OCI-LY3 (cell line): ENCODE results near the gene DCUN1D2.

Experiments
- H2AFZ ChIP-seq: fragments of 200-600, 300-600 bp; shearing (Covaris generic); 2 replicates; pipeline ENCODE4 v1.6.0; 2014; ENCODE audit warnings: antibody characterized with exemption, low read depth, low read length
- H3K27ac ChIP-seq: fragments of 200-600, 300-600 bp; sonication (generic); 2 replicates; pipeline ENCODE4 v1.5.1; 2014; ENCODE audit warnings: mild to moderate bottlenecking, low read length, moderate library complexity, mixed read lengths
- H3K27me3 ChIP-seq: fragments of 200-600, 300-600 bp; sonication (generic); 2 replicates; pipeline ENCODE4 v1.6.1; 2014; ENCODE audit warnings: low read depth, low read length, mixed read lengths
- H3K36me3 ChIP-seq: fragments of 200-600, 300-600 bp; sonication (generic); replicated peaks from 2 replicates; pipeline ENCODE3; 2014; ENCODE audit warnings: low read depth, low read length, mixed read lengths
- H3K4me1 ChIP-seq: fragments of 300-600, 200-600 bp; sonication (generic); 2 replicates; pipeline ENCODE4 v1.6.1; 2014; ENCODE audit warnings: low read length, mixed read lengths
- H3K4me2 ChIP-seq: fragments of 200-600, 300-600 bp; sonication (generic); 2 replicates; pipeline ENCODE4 v1.6.1; 2014; ENCODE audit warnings: low read length, mixed read lengths
- H3K4me3 ChIP-seq: fragments of 300-600, 200-600 bp; sonication (generic); 2 replicates; pipeline ENCODE4 v1.5.1; 2014; ENCODE audit warnings: antibody characterized with exemption, mild to moderate bottlenecking, low read length, moderate library complexity
- H3K79me2 ChIP-seq: fragments of 300-600, 200-600 bp; shearing (Covaris generic); 2 replicates; pipeline ENCODE4 v1.6.1; 2014; ENCODE audit warnings: mild to moderate bottlenecking, low read length, mixed read lengths
- H3K9ac ChIP-seq: fragments of 300-600, 200-600 bp; shearing (Covaris generic); 2 replicates; pipeline ENCODE4 v1.6.0; 2014; ENCODE audit warnings: mild to moderate bottlenecking, low read length, moderate library complexity
- H3K9me3 ChIP-seq: fragments of 200-600, 300-600 bp; shearing (Covaris generic); 2 replicates; pipeline ENCODE4 v1.6.1; 2014; ENCODE audit warnings: low read length, mixed read lengths; ENCODE audit not compliant: insufficient read depth
- H4K20me1 ChIP-seq: fragments of 200-600, 300-600 bp; sonication (generic); 2 replicates; pipeline ENCODE4 v1.6.1; 2016; ENCODE audit warnings: low read length, mixed read lengths; ENCODE audit not compliant: insufficient read depth
- CTCF ChIP-seq: fragments of 200-600, 300-600 bp; sonication (generic); IDR thresholded peaks from 2 replicates; pipeline ENCODE4 v1.5.1; 2014; ENCODE audit warnings: antibody characterized with exemption, low read length, low read depth
- EZH2phosphoT487 ChIP-seq: fragments of 200-600 bp; shearing (Covaris generic); IDR thresholded peaks from 2 replicates; pipeline ENCODE4 v1.6.1; 2018; ENCODE audit warnings: antibody characterized with exemption, mixed run types, low read depth

DCUN1D2 gene

GRCh38 chr13:113534236-113534860, 43.8 kb upstream of the DCUN1D2 start:
- Histone ChIP-seq H2AFZ (no peak overlapping the region), H3K27me3 (no peaks in the 10 kb centered on the region), H3K4me2 (no peak overlapping the region), H3K4me1 (no peaks in the 10 kb centered on the region), H3K79me2 (no peaks in the 10 kb centered on the region), H4K20me1 (no peaks in the 10 kb centered on the region; the same call in 1 of the 2 replicates), H3K36me3 (peaks cover 7% of the 10 kb centered on the region), H3K9ac (no peak overlapping the region), H3K27ac (no peak overlapping the region), H3K4me3 (no peak overlapping the region), H3K9me3 (no peaks in the 10 kb centered on the region)
- TF ChIP-seq EZH2phosphoT487: no peak
- no peak for TF ChIP-seq CTCF

- H3K4me3 ChIP-seq: no peak overlapping the region
- H3K4me2 ChIP-seq: no peak overlapping the region
- H3K4me1 ChIP-seq: no peaks in the 10 kb centered on the region
- no peaks in the 10 kb centered on the region; the same call in 1 of the 2 replicates for H4K20me1 ChIP-seq
- H3K79me2 ChIP-seq: no peaks in the 10 kb centered on the region
- H3K27ac ChIP-seq: no peak overlapping the region
- no peaks in the 10 kb centered on the region for H3K27me3 ChIP-seq
- H2AFZ ChIP-seq: no peak overlapping the region
- peaks cover 7% of the 10 kb centered on the region for H3K36me3 ChIP-seq
- no peak for TF ChIP-seq EZH2phosphoT487
- TF ChIP-seq CTCF: no peak
- H3K9me3 ChIP-seq: no peaks in the 10 kb centered on the region
- no peak overlapping the region for H3K9ac ChIP-seq
Observed at GRCh38 chr13:113533161-113533840, 42.8 kb upstream of the DCUN1D2 start.

- H2AFZ ChIP-seq: no peak overlapping the region
- H3K4me1 ChIP-seq: no peaks in the 10 kb centered on the region
- peaks cover 7% of the 10 kb centered on the region for H3K36me3 ChIP-seq
- no peak overlapping the region for H3K4me3 ChIP-seq
- no peaks in the 10 kb centered on the region for H3K27me3 ChIP-seq
- H4K20me1 ChIP-seq: no peaks in the 10 kb centered on the region
- H3K4me2 ChIP-seq: no peak overlapping the region
- no peaks in the 10 kb centered on the region for H3K79me2 ChIP-seq
- no peak overlapping the region for H3K27ac ChIP-seq
- H3K9ac ChIP-seq: no peak overlapping the region
- TF ChIP-seq EZH2phosphoT487 (no peak), CTCF (no peak)
- no peaks in the 10 kb centered on the region for H3K9me3 ChIP-seq
Observed at GRCh38 chr13:113532156-113532806, 41.8 kb upstream of the DCUN1D2 start.
